Measurements from ENCODE around the gene TMEM30A.

Gene TMEM30A

GRCh38 chr6:75261299-75261698 is 23.3 kb downstream of the TMEM30A start:
- no peak for DNase-seq

- no peak for DNase-seq
Observed at GRCh38 chr6:75257343-75258087, 27.1 kb downstream of the TMEM30A start.

DNA sequence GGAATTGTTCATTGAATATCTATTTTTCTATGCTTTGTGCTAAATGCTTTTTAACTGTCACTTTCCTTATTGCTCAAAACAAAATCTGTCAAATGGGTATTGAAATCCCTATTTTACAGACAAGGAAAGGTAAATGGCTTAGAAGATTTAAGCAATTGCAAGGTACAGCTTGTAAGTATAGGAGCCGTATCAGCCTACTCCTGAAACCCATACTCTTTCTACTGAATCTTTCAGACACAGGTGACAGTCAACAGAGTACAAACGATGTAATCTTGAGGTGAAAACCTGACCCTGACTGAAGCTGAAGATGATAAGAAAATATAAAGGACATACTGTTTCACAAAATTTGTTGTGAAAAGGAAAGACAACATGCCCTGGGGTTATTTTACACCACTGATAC is 34.0 kb downstream of the TMEM30A start:
- DNase-seq: no peak

- no peak for DNase-seq
Observed at GRCh38 chr6:75249837-75250236, 34.8 kb downstream of the TMEM30A start.

- DNase-seq: no peak
Observed at GRCh38 chr6:75246386-75246785, 38.2 kb downstream of the TMEM30A start.

GRCh38 chr6:75244063-75244584 is 40.5 kb downstream of the TMEM30A start:
- no peak for DNase-seq

DNA sequence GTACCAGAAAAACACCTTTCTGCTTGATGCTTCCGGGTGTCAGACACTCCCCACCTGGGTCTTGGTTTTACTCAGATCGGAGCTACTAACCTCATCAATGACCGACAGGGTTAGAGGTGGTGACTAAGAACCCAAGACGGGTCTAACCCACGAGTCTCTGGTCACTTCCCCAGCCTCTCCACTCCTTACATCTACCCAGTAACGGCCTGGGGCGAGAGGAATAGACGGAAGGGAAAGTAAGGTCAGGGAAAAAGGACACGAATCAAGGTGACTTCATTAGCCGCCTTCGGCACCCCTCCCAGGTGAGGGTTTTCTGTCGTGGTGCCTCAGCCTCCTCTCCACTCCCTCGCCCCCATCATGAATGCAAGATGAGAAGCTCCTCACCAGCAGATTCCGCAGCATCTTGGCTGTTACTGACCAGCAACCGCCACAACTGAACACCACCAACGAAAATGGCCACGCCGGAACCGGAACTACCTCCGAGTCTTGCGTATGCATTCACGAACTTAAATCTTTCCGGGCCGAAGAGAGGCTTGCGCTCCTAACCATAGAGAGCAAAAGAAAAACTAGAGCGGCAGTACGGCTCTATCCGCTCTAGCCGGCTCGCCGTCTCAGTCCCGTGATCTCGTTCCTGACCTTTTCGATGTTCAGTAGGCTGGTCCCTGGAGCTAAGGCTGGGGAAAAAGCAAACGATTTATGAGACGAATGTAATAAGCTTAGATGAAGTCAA is 41.1 kb downstream of the TMEM30A start, which contains the start of gene COX7A2:
Gene COX7A2 (minus strand): TSS at position 469 of the 730 bp plus-strand sequence. CDS start 67 bp downstream, at position 402.
- peak; percentile 92 for DNase-seq

GRCh38 chr6:75236630-75237029 is 48.0 kb downstream of the TMEM30A start:
- no peak for DNase-seq

DNA sequence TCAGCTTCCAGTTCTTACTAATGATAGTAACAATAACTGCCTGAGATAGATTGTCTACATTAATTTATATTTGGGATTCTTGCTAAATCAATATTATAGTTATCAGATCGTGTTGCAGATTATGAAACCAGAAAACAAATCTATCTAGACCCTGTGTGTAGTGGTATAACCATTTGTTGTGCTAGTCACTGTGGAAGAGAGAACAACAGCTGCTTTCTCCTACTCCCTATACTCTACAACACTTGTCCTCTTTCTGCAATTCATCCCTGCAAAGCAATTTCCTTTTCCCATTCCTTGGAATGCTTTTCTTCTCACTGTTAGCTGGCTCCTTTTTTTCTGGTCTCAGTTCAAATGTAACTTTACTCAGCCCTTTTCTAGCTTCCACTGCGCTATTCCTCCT is 49.3 kb downstream of the TMEM30A start:
- DNase-seq: no peak

DNA sequence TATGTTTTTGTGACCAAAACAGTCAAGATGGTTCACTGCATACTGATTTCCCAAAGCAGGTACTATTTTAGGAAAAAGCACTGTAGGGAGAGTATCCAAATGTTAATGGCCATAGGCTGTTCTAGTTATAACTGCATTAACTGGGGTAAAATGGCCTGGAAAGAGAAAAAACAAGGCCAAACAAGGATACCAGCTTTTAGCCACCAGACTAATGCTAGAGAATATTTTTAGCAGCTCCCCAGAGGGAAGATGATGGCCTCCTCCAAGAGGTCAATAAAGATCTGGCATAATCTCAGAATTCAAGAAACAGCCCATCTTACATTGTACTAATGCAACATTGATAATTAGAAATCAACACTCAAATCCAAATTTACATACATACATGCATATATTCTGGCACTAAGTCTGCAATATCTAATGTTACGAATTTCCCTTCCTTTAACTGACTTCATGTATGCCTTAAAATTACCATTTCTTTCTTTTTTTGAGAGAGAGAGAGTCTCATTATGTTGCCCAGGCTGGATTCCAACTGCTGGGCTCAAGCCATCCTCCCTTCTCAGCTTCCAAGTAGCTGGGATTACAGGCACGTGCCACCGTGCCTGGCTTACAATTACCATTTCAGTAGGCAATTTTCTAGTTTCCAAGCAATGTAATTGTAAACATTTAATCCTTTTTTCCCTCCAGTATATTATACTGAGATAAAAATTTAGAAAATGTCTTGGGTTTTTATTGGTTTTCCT is 50.3 kb downstream of the TMEM30A start:
- no peak for DNase-seq

- DNase-seq: no peak
Observed at GRCh38 chr6:75233092-75233615, 51.4 kb downstream of the TMEM30A start.

DNA sequence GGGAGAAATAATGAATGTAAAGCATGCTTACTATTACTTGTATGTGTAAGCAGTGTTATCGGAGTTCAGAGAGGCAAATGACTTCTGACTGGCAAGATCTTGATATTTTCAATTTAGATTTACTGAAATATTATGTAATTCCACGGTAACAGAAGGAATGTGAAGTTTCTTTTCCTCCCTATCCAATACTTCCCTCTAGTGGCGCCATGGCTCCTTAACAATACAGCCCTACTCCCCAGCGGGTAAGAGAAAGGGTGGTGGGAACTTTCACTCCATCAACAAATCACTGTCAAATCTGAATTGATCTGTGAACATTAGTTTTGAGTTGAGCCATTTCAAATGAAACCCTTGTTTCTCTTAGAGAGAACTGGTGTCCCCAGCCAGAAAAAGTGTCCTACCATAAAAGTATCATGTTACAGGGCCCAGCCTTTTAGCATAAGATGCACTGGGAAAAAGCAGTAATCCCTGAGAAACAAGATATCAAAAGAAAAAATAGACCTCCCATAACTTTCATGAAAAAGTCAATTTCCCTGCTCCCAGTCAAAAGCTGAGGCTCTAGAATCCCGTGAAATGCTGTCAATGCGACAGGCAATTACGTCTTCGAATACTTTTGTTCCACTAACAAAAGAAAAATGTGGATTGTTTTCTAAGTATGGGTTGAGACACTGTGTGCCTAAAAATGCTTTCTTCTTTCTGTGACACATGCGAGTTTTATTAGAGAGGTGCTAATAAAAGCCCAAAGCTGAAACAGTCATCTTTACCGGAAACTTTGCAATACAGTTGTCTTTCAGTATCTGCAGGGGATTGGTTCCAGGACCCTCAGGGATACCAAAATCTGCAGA is 53.9 kb downstream of the TMEM30A start:
- no peak for DNase-seq

GRCh38 chr6:75224303-75224926 is 60.2 kb downstream of the TMEM30A start:
- no peak for DNase-seq

GRCh38 chr6:75223428-75223827 is 61.2 kb downstream of the TMEM30A start:
- no peak for DNase-seq

DNA sequence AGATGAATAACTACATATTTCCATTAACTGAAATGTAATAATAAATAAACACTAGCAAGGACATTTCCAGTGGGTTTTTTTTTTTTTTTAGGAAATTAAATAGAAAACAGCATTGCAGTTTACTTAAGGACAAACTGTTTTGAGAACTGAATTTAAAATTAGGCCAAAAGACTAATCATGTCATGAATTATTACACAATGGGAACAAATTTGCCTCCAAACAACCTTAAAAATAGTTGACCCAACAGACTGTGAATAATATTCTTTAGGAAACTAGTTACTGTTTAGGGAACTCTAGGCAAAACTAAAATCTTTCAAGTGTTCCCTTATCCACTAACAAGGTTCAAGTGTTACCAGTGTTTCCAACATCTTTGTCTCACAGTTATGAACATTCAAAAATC is 62.3 kb downstream of the TMEM30A start:
- DNase-seq: no peak

DNA sequence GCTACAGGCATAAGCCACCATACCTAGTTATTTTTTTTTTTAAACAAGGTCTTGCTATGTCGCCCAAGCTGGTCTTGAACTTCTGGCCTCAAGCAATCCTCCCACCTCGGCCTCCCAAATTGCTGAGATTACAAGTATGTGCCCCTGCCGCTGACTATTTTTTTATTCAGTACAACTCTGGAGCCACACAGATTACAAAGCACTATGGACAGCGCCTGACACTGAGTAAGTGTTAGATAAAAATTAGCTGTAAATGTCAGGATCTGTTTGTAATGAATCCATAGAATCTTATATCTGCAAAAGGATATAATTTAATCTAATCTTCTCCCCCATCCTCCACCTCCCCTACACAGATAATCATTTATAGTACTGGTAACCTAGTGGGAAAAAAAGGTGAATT is 63.5 kb downstream of the TMEM30A start:
- DNase-seq: no peak

DNA sequence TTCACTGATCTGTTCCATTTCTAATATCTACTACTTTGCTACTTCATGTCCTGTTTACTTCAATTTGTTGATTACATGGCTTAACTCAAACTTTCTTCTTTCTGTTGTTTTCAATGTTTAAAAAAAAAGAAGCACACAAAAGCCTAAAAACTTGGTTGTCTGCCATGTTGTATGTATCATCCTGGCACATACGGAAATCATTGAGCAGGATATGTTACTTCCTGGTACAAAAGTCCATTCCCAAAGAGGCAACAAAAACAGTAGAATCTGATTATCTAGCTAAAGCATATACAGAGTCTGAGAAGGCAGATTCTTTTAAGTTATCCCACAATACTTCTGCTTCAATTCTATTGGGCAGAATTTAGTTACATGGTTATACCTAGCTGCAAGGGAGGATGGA is 64.2 kb downstream of the TMEM30A start:
- DNase-seq: no peak

- DNase-seq: no peak
Observed at GRCh38 chr6:75219263-75219662, 65.3 kb downstream of the TMEM30A start.

GRCh38 chr6:75217193-75217592 is 67.4 kb downstream of the TMEM30A start:
- no peak for DNase-seq

DNA sequence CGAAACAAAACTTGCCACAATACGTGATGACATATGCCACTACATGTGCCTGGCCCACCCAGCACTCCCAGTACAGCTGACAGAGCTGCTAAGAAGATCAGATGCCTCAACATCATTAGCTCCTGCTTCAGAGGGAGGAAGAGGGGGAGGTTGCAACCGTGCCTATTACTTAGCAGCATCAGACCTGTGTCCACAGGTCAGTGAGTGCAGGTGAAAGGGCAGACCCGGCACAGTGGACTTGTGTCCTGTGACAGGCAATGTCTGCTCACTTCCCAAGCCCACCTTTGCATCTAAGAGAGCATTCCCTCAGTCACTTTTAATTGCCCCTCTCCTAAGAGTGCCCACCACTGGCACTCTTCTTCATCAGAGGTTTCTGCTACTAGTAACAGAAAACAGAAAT is 69.3 kb downstream of the TMEM30A start:
- no peak for DNase-seq

GRCh38 chr6:75213732-75214131 is 70.9 kb downstream of the TMEM30A start:
- DNase-seq: no peak

DNA sequence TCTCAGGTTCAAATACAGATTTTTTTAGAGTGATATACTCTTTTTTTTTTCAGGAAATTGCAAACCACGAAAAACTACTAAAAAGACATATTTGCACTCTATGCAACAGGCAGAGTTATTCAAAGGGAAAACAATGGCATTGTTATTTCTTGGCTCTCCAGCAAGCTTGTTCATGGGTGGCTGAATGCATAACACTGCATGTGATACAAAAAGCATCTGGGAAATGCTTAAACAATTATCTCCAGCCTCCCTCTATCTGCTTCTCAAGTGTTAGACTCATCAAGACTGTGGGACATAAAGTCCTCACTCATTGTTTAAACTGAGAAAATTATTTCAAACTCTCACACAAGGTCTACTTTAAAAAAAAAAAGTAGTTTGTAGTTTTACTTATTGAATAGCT is 71.5 kb downstream of the TMEM30A start:
- DNase-seq: no peak
